Brain microvascular endothelial cell (primary cell): ENCODE measurements around the gene RANBP9.

ENCODE experiments used
- DNase-seq: peaks from one replicate; pipeline ENCODE4 v3.0.0-alpha.2; 2020
- H3K27ac ChIP-seq: fragments of 250-450 bp; sonication (Bioruptor Pico); 2 replicates; pipeline ENCODE4 v1.5.1; 2020; ENCODE audit warnings: mild to moderate bottlenecking, moderate library complexity
- H3K27me3 ChIP-seq: fragments of 250-450 bp; sonication (Bioruptor Pico); replicated peaks from 2 replicates; pipeline ENCODE4 v1.5.1; 2020; ENCODE audit warnings: mild to moderate bottlenecking
- H3K36me3 ChIP-seq: fragments of 250-450 bp; sonication (Bioruptor Pico); replicated peaks from 2 replicates; pipeline ENCODE4 v1.5.1; 2020; ENCODE audit warnings: mild to moderate bottlenecking
- H3K4me3 ChIP-seq: 2 replicates; pipeline ENCODE4 v1.5.1; 2011; ENCODE audit warnings: low read depth, mild to moderate bottlenecking, control low read depth, low read length, moderate library complexity
- in situ Hi-C: cut with HindIII; loops from 2 replicates; pipeline ENCODE4 v1.10.0; 2017; ENCODE audit warnings: low sequenced_read_pairs, low pct_ligation_motif_present
- TF ChIP-seq, protein P1 (sequence below): IDR thresholded peaks from 2 replicates; pipeline ENCODE4 v1.5.1; 2011; ENCODE audit warnings: low read depth, mild to moderate bottlenecking, moderate library complexity, low read length, control low read depth, inconsistent platforms; ENCODE audit errors: missing control alignments

RANBP9 gene

DNA sequence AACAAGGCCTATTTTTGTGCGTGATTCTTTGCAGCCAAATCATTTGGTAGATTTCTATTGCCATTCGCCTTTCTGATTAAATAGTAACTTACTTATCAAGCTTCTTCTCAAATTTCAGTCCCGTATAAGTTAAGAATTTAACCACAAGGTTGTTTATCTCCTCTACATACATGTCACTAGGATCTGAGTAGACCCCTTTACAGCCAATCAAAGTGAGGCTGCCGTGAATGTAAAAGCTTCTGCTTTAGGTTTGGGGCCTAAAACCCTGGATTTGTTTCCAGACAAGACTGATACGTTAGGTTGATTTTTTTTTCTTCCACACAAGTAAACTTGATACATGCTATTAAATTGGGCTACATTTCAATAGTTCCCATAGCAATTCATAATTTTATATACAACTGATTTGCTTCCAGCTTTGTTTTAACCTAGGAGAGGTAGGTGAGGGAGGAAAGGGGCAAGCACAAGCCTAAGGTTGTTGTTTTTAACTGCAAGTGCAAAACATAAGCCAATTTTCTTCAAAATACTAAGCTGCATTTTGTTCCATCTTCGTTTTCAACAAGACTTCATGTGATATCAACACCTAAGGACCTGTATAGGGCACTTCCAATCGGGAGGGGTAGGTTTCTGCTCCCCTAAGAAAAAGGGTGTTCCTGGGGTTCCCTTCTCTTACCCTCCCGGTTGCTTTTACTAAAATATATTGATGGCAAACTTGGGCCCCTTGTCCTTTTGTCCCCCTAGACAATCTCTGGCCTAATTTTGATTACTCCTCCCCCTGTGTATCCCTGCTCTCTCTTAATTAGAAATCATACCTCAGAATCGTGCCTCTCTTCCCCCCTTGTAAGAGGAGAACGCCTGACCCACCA, 1.7 kb downstream of the RANBP9 start:
- H3K4me3 ChIP-seq = peak overlapping the region; percentile 82
- peak overlapping the region; percentile 46 for H3K27ac ChIP-seq
- peak; percentile 40 for DNase-seq
- TF ChIP-seq, protein P1, sequence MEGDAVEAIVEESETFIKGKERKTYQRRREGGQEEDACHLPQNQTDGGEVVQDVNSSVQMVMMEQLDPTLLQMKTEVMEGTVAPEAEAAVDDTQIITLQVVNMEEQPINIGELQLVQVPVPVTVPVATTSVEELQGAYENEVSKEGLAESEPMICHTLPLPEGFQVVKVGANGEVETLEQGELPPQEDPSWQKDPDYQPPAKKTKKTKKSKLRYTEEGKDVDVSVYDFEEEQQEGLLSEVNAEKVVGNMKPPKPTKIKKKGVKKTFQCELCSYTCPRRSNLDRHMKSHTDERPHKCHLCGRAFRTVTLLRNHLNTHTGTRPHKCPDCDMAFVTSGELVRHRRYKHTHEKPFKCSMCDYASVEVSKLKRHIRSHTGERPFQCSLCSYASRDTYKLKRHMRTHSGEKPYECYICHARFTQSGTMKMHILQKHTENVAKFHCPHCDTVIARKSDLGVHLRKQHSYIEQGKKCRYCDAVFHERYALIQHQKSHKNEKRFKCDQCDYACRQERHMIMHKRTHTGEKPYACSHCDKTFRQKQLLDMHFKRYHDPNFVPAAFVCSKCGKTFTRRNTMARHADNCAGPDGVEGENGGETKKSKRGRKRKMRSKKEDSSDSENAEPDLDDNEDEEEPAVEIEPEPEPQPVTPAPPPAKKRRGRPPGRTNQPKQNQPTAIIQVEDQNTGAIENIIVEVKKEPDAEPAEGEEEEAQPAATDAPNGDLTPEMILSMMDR = no peak
- in situ Hi-C loops = no loop called here
- H3K36me3 ChIP-seq = no peaks in the 10 kb centered on the region
- H3K27me3 ChIP-seq = no peaks in the 10 kb centered on the region

DNA sequence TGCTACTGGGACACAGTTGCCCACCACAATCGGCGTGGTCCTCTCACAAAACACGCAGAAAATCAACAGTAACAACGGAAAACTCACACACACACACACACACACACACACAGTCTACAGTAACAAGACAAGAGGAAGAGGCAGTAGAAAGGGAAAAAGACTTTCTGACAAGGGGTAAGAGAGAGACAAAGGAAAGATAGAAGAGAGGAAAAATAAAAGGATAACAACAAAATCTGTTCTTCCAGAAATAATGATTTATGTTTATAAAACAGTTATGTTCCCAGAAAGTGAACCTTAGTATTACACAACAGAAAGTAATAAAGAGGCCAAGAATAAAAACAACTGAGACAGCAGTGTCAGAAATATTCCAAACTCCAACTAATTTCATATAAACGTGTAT, 2.9 kb downstream of the RANBP9 start:
- H3K4me3 ChIP-seq = peak overlapping the region; percentile 82
- H3K27me3 ChIP-seq = no peaks in the 10 kb centered on the region
- H3K27ac ChIP-seq = no peak overlapping the region
- TF ChIP-seq, protein P1 = no peak
- H3K36me3 ChIP-seq = no peaks in the 10 kb centered on the region
- in situ Hi-C loops = no loop called here
- DNase-seq = no peak

- DNase-seq = no peak
- no peaks in the 10 kb centered on the region for H3K36me3 ChIP-seq
- no peak overlapping the region for H3K27ac ChIP-seq
- no peaks in the 10 kb centered on the region for H3K27me3 ChIP-seq
- TF ChIP-seq, protein P1 = no peak
- no peak overlapping the region for H3K4me3 ChIP-seq
- in situ Hi-C loops = no loop called here
Observed at GRCh38 chr6:13703496-13703895, 8.1 kb downstream of the RANBP9 start.

- no peaks in the 10 kb centered on the region for H3K36me3 ChIP-seq
- H3K27ac ChIP-seq = no peak overlapping the region
- no peak for DNase-seq
- H3K4me3 ChIP-seq = no peak overlapping the region
- in situ Hi-C loops = no loop called here
- TF ChIP-seq, protein P1 = no peak
- no peaks in the 10 kb centered on the region for H3K27me3 ChIP-seq
Observed at GRCh38 chr6:13702809-13703302, 8.8 kb downstream of the RANBP9 start.

- no peak overlapping the region for H3K27ac ChIP-seq
- no peak overlapping the region for H3K4me3 ChIP-seq
- DNase-seq = no peak
- H3K36me3 ChIP-seq = no peaks in the 10 kb centered on the region
- no peaks in the 10 kb centered on the region for H3K27me3 ChIP-seq
- in situ Hi-C loops = no loop called here
- TF ChIP-seq, protein P1 = no peak
Observed at GRCh38 chr6:13700232-13700631, 11.4 kb downstream of the RANBP9 start.
